ENCODE data around the gene CCM2. TPM values are rescaled to one million over a fixed set of nuclear protein-coding genes. Genes with fewer than 3 reads are reported as not detected.

Gene CCM2
- total and polyA plus RNA-seq, 8 donors: 23.0 to 50.1 (median 29.9) TPM

GRCh38 chr7:45102785-45103712 is 103.0 kb downstream of the CCM2 start:
- Histone ChIP-seq H3K27me3 (no peaks in the 10 kb centered on the region), H3K4me1 (peaks cover 9 to 16% of the 10 kb centered on the region in 2 donors), H3K9me3 (no peaks in the 10 kb centered on the region), H3K4me3 (no peak overlapping the region), H3K36me3 (peaks cover 0 to 100% of the 10 kb centered on the region in 2 donors), H3K27ac (no peak overlapping the region)
- ATAC-seq (no peak), DNase-seq (no peak)
- TF ChIP-seq, protein P1, sequence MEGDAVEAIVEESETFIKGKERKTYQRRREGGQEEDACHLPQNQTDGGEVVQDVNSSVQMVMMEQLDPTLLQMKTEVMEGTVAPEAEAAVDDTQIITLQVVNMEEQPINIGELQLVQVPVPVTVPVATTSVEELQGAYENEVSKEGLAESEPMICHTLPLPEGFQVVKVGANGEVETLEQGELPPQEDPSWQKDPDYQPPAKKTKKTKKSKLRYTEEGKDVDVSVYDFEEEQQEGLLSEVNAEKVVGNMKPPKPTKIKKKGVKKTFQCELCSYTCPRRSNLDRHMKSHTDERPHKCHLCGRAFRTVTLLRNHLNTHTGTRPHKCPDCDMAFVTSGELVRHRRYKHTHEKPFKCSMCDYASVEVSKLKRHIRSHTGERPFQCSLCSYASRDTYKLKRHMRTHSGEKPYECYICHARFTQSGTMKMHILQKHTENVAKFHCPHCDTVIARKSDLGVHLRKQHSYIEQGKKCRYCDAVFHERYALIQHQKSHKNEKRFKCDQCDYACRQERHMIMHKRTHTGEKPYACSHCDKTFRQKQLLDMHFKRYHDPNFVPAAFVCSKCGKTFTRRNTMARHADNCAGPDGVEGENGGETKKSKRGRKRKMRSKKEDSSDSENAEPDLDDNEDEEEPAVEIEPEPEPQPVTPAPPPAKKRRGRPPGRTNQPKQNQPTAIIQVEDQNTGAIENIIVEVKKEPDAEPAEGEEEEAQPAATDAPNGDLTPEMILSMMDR (IDR thresholded peaks at IDR 0.05): no peak
- intact Hi-C loops (cut with DNase I): no loop called here

DNA sequence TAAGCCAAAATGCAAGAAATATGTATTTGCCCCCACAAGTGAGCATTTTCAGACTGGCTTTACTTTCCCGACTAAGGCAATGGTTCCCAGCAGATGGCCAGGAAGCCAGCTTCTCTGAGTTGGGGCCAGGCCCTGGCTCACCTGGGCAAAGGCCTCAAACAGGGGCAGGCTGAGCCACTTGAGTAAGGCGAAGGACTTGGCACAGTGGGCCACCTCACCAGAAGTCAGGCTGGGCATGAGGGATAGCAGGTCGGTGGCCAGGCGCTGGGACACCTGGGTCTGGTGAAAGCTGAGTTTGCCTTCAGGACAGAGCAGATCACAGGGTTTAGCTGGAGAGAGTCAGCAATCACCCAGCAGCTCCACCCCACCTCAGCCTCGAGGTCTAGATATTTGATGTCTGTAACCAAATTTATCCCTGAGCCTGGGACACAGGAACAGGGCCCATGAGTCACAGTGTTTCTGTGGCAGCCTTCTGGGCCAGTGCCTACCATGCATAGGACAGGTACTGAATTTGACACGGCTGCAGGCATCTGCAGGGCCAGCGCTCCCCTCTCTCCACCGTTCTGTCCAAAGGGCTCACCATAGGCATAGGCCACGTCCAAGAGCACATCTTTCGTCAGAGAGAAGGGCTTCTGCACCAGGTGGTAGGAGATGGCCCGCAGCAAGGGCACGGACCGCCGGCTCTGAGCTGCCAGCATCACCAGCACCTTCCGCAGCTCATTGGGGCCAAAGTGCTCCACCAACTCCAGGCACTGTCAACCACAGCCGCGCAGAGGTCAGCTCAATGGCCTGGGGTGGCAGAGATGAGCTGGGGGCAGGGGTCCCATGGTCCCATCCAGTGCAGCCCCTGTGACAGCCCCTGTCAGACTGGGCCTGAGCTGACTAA is 104.2 kb downstream of the CCM2 start:
- no peak for DNase-seq
- TF ChIP-seq, protein P1 (IDR thresholded peaks at IDR 0.05): no peak
- H3K4me1 ChIP-seq: peaks cover 13 to 27% of the 10 kb centered on the region in 2 donors
- H3K36me3 ChIP-seq: peaks cover 0 to 100% of the 10 kb centered on the region in 2 donors
- intact Hi-C loops (cut with DNase I): no loop called here
- no peak for ATAC-seq
- no peaks in the 10 kb centered on the region for H3K9me3 ChIP-seq
- no peak overlapping the region for H3K27ac ChIP-seq
- H3K4me3 ChIP-seq: no peak overlapping the region
- H3K27me3 ChIP-seq: no peaks in the 10 kb centered on the region

DNA sequence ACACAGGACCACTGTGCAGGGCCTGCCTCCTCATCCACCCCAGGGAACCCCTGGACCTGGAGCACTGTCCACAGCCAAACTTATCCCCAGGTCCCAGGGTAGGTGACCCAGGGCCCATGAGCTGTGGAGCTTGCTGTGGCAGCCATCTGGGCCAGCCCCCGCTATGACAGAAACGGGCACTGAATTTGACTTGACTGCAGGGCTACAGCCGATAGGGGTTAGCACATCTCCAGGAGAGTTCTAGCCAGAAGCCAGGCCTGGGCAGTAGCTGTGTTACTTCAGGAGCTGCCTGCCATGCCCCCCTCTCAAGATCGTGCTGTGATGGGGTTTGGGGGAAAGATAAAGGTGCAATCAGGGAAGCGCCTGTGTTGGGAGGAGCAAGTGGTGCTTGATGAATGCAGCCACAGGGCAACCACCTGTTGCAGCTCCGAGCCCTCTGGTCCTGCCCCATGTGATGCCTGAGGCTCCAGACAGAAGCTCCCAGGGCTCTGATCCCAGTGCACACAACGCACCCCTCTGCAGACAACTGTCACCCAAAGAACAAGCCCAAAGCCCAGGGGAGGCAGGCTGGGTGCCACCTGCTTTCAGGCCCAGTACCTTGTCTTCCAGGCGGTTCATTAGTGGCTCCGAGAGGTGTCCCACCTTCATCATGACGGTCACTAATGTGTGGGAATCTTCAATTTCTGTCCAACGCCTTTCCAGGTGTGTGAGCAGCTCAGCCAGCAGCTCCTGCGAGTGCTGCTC is 105.0 kb downstream of the CCM2 start:
- intact Hi-C loops (cut with DNase I): no loop called here
- Histone ChIP-seq H3K4me1 (peaks cover 16 to 35% of the 10 kb centered on the region in 2 donors), H3K27ac (no peak overlapping the region), H3K9me3 (no peaks in the 10 kb centered on the region), H3K36me3 (peaks cover 0 to 94% of the 10 kb centered on the region in 2 donors), H3K27me3 (no peaks in the 10 kb centered on the region), H3K4me3 (no peak overlapping the region)
- DNase-seq (no peak), ATAC-seq (no peak)
- TF ChIP-seq, protein P1 (IDR thresholded peaks at IDR 0.05): no peak

DNA sequence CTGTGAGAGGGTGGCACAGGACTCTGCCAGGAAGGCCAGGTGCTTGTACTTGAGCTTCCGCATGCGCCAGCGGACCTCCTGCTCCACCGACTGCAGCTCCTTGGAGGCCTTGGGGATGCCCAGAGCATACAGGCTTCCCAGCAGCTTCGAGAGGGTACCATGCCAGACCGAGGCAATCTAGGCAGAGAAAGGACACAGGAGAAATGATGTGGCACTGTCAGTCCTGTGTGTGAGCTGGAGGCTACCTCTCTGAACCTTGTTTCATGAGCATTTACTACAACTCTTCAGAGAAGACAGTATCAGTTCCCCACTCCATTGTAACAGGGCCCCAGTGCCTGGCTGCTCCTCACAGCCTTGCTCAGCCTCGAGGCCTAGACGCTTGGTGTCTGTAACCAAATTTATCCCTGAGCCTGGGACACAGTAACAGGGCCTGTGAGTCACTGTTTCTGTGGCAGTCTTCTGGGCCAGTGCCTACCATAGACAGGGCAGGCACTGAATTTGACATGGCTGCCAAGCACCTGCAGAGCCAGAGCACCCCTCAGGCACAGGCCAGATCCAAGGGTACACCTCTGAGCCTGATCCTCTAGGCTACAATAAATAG is 105.7 kb downstream of the CCM2 start:
- no peak overlapping the region for H3K27ac ChIP-seq
- H3K27me3 ChIP-seq: no peaks in the 10 kb centered on the region
- peaks cover 0 to 87% of the 10 kb centered on the region in 2 donors for H3K36me3 ChIP-seq
- H3K9me3 ChIP-seq: no peaks in the 10 kb centered on the region
- H3K4me1 ChIP-seq: peaks cover 20 to 42% of the 10 kb centered on the region in 2 donors
- intact Hi-C loops (cut with DNase I): no loop called here
- ATAC-seq (no peak), DNase-seq (no peak)
- no peak overlapping the region for H3K4me3 ChIP-seq
- TF ChIP-seq, protein P1 (IDR thresholded peaks at IDR 0.05): no peak
